SK-N-SH treated with all-trans-retinoic acid at 6 μM for 48 hours (cell line): ENCODE measurements around the gene FBXO3.

Experiments
- ATAC-seq: fragments of 200-7000 bp; cut with Tn5 transposase; 3 replicates; pipeline ENCODE4 v1.9.1; 2020; ENCODE audit warnings: mild to moderate bottlenecking, moderate library complexity
- ARNTL ChIP-seq: fragments of 450-650 bp; formaldehyde crosslinking; IDR thresholded peaks from 2 replicates; pipeline ENCODE4 v1.5.0; 2020; ENCODE audit warnings: low read depth, mild to moderate bottlenecking, moderate library complexity, borderline replicate concordance
- CSDC2 ChIP-seq: fragments of 250-450 bp; sonication (Bioruptor Pico); IDR thresholded peaks from 2 replicates; pipeline ENCODE4 v1.5.0; 2020; ENCODE audit warnings: mild to moderate bottlenecking, moderate library complexity
- ESRRG ChIP-seq: fragments of 250-450 bp; sonication (Bioruptor Pico); IDR thresholded peaks from 2 replicates; pipeline ENCODE4 v1.6.1; 2021; ENCODE audit warnings: mild to moderate bottlenecking
- GLIS3 ChIP-seq: fragments of 250-450 bp; sonication (Bioruptor Pico); IDR thresholded peaks from 2 replicates; pipeline ENCODE4 v1.5.0; 2020; ENCODE audit warnings: mild to moderate bottlenecking, moderate library complexity
- ISL1 ChIP-seq: fragments of 250-450 bp; sonication (Bioruptor Pico); IDR thresholded peaks from 2 replicates; pipeline ENCODE4 v2.1.2; 2022; ENCODE audit warnings: mild to moderate bottlenecking, moderate library complexity
- OSR1 ChIP-seq: fragments of 250-450 bp; sonication (Bioruptor Pico); IDR thresholded peaks from 2 replicates; pipeline ENCODE4 v1.8.0; 2022; ENCODE audit warnings: moderate library complexity, mild to moderate bottlenecking, inconsistent platforms
- PPARA ChIP-seq: fragments of 250-450 bp; sonication (Bioruptor Pico); IDR thresholded peaks from 2 replicates; pipeline ENCODE4 v1.5.0; 2020; ENCODE audit warnings: mild to moderate bottlenecking, borderline replicate concordance
- SNAI2 ChIP-seq: fragments of 250-450 bp; sonication (Bioruptor Pico); IDR thresholded peaks from 2 replicates; pipeline ENCODE4 v1.5.0; 2020; ENCODE audit warnings: mild to moderate bottlenecking, moderate library complexity
- TCF4 ChIP-seq: fragments of 250-450 bp; sonication (Bioruptor Pico); IDR thresholded peaks from 2 replicates; pipeline ENCODE4 v1.8.0; 2021; ENCODE audit warnings: mild to moderate bottlenecking, moderate library complexity, borderline replicate concordance
- TOX ChIP-seq: fragments of 250-450 bp; sonication (Bioruptor Pico); IDR thresholded peaks from 2 replicates; pipeline ENCODE4 v1.8.0; 2021; ENCODE audit warnings: mild to moderate bottlenecking, moderate library complexity, borderline replicate concordance
- ZFP3 ChIP-seq: fragments of 250-450 bp; sonication (Bioruptor Pico); IDR thresholded peaks from 2 replicates; pipeline ENCODE4 v1.5.0; 2020; ENCODE audit warnings: mild to moderate bottlenecking, moderate library complexity
- ZFP30 ChIP-seq: fragments of 450-650 bp; formaldehyde crosslinking; IDR thresholded peaks from 2 replicates; pipeline ENCODE4 v1.5.0; 2022; ENCODE audit warnings: mild to moderate bottlenecking, moderate library complexity
- ZNF565 ChIP-seq: fragments of 450-650 bp; formaldehyde crosslinking; conservative IDR thresholded peaks from 2 replicates; pipeline ENCODE4 v1.5.0; 2020; ENCODE audit warnings: low read depth, mild to moderate bottlenecking, moderate library complexity
- ZNF8 ChIP-seq: fragments of 450-650 bp; formaldehyde crosslinking; IDR thresholded peaks from 2 replicates; pipeline ENCODE4 v1.5.0; 2020; ENCODE audit warnings: mild to moderate bottlenecking, moderate library complexity
- TF ChIP-seq, protein P1 (sequence below): fragments of 250-450 bp; sonication (Bioruptor Pico); IDR thresholded peaks from 2 replicates; pipeline ENCODE4 v1.5.0; 2020; ENCODE audit warnings: mild to moderate bottlenecking, moderate library complexity
- TF ChIP-seq, protein P2 (sequence below): fragments of 250-450 bp; sonication (Bioruptor Pico); IDR thresholded peaks from 2 replicates; pipeline ENCODE4 v1.5.1; 2020; ENCODE audit warnings: low read depth, mild to moderate bottlenecking, moderate library complexity
- TF ChIP-seq, protein P3 (sequence below): fragments of 250-450 bp; sonication (Bioruptor Pico); IDR thresholded peaks from 2 replicates; pipeline ENCODE4 v1.5.1; 2021; ENCODE audit warnings: mild to moderate bottlenecking, moderate library complexity
- TF ChIP-seq, protein P4 (sequence below): fragments of 250-450 bp; sonication (Bioruptor Pico); IDR thresholded peaks from 2 replicates; pipeline ENCODE4 v1.8.0; 2021; ENCODE audit warnings: low read depth, mild to moderate bottlenecking, moderate library complexity, borderline replicate concordance

The FBXO3 gene

DNA sequence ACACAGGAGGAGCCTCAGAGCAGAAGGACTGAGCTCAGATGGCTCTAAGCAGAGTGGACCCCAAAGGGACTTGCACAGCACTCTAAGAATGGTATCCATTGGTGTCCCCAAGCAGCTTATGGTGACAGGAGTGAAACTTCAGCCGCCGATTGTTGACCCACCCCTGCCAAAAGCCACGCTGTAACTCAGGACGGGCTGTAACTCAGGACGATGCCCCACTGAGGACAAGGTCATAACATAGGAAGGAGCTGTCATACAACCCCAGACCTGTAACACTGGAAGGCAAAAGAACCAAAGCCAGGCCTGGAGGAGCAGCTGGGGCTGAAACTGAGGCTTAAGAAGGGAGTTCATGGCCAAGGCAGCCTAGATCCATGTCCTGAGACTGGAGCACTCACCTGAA, 52.3 kb downstream of the FBXO3 start:
- TF ChIP-seq ZNF8 (CRISPR knock-in tag) (no peak), ZNF565 (CRISPR knock-in tag) (no peak), ZFP30 (no peak), TCF4 (no peak), ISL1 (CRISPR knock-in tag) (no peak), OSR1 (CRISPR knock-in tag) (no peak), ZFP3 (CRISPR knock-in tag) (no peak)
- TF ChIP-seq, protein P1, sequence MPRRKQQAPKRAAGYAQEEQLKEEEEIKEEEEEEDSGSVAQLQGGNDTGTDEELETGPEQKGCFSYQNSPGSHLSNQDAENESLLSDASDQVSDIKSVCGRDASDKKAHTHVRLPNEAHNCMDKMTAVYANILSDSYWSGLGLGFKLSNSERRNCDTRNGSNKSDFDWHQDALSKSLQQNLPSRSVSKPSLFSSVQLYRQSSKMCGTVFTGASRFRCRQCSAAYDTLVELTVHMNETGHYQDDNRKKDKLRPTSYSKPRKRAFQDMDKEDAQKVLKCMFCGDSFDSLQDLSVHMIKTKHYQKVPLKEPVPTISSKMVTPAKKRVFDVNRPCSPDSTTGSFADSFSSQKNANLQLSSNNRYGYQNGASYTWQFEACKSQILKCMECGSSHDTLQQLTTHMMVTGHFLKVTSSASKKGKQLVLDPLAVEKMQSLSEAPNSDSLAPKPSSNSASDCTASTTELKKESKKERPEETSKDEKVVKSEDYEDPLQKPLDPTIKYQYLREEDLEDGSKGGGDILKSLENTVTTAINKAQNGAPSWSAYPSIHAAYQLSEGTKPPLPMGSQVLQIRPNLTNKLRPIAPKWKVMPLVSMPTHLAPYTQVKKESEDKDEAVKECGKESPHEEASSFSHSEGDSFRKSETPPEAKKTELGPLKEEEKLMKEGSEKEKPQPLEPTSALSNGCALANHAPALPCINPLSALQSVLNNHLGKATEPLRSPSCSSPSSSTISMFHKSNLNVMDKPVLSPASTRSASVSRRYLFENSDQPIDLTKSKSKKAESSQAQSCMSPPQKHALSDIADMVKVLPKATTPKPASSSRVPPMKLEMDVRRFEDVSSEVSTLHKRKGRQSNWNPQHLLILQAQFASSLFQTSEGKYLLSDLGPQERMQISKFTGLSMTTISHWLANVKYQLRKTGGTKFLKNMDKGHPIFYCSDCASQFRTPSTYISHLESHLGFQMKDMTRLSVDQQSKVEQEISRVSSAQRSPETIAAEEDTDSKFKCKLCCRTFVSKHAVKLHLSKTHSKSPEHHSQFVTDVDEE = no peak
- TF ChIP-seq, protein P2, sequence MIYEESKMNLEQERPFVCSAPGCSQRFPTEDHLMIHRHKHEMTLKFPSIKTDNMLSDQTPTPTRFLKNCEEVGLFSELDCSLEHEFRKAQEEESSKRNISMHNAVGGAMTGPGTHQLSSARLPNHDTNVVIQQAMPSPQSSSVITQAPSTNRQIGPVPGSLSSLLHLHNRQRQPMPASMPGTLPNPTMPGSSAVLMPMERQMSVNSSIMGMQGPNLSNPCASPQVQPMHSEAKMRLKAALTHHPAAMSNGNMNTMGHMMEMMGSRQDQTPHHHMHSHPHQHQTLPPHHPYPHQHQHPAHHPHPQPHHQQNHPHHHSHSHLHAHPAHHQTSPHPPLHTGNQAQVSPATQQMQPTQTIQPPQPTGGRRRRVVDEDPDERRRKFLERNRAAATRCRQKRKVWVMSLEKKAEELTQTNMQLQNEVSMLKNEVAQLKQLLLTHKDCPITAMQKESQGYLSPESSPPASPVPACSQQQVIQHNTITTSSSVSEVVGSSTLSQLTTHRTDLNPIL (CRISPR knock-in tag) = no peak
- ATAC-seq = no peak

DNA sequence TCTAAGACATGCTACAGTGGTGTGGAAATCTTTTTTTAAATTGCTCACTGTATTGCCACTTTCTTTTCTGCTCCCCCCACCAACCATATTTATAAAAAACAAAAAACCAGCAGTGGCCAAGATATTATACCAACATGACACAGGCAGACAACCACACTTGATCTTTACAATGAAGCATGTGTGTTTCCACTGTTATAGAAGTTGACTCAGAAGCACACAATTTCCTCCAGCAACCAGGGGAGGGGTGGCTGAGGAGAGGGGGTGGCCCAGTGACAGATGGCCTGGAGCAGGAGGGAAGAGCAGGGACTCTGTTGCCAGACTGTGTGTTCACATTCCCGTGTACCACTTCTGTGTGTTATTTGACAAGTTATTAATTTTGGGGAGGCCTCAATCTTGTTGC, 52.9 kb downstream of the FBXO3 start:
- TF ChIP-seq, protein P2 (CRISPR knock-in tag) = 0 out of 2 replicates have a peak, but pooled peaks have one; percentile 16
- TF ChIP-seq ZFP3 (CRISPR knock-in tag) (0 out of 2 replicates have a peak, but pooled peaks have one; percentile 14), ESRRG (no peak), ARNTL (CRISPR knock-in tag) (no peak)
- TF ChIP-seq, all 23 proteins: peak for 2
- ATAC-seq = peak; percentile 36

DNA sequence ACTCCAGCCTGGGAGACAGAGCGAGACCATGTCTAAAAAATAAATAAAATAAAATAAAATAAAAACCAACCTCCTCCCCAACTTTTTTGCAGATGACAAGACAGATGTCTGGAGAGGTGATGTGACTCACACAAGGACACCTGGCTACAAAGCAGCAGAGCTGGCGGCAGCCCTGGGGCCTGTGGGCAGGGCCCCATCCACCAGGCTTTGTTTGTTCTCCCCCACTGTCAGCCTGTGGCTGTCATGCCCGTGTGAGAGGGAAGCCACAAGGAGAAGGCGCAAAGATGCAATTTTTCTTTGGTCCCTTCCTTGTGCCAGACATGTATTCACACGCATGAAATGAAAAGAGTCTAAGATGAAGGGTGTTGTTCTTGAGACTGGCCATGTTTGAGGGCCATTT, 54.7 kb downstream of the FBXO3 start:
- TF ChIP-seq ARNTL (CRISPR knock-in tag) (no peak), ZFP3 (CRISPR knock-in tag) (no peak), GLIS3 (CRISPR knock-in tag) (no peak), TOX (CRISPR knock-in tag) (no peak), ZNF8 (CRISPR knock-in tag) (no peak), OSR1 (CRISPR knock-in tag) (no peak), PPARA (no peak), TCF4 (no peak)
- TF ChIP-seq, protein P1 = no peak
- TF ChIP-seq, protein P3, sequence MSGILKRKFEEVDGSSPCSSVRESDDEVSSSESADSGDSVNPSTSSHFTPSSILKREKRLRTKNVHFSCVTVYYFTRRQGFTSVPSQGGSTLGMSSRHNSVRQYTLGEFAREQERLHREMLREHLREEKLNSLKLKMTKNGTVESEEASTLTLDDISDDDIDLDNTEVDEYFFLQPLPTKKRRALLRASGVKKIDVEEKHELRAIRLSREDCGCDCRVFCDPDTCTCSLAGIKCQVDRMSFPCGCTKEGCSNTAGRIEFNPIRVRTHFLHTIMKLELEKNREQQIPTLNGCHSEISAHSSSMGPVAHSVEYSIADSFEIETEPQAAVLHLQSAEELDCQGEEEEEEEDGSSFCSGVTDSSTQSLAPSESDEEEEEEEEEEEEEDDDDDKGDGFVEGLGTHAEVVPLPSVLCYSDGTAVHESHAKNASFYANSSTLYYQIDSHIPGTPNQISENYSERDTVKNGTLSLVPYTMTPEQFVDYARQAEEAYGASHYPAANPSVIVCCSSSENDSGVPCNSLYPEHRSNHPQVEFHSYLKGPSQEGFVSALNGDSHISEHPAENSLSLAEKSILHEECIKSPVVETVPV (CRISPR knock-in tag) = no peak
- TF ChIP-seq, protein P2 (CRISPR knock-in tag) = no peak
- ATAC-seq = no peak

DNA sequence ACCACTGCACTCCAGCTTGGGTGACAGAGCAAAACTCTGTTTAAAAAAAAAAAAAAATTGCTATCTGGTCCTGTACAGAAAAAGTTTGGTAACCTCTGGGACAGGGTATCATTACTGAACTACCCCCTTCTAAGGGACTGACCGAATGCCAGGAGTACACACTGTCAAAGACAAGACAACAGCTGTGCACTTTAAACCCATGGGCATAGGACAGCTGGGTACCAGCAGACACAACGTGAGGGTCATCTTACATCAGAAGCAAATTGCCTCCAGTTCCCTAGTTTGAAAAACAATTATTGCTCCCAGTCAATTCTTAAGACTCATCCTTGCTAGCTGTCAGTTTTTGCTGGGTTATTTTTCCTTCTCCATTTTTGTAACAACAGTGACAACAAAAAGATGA, 55.9 kb downstream of the FBXO3 start:
- ATAC-seq = no peak
- TF ChIP-seq ZNF8 (CRISPR knock-in tag) = no peak
- TF ChIP-seq, protein P4, sequence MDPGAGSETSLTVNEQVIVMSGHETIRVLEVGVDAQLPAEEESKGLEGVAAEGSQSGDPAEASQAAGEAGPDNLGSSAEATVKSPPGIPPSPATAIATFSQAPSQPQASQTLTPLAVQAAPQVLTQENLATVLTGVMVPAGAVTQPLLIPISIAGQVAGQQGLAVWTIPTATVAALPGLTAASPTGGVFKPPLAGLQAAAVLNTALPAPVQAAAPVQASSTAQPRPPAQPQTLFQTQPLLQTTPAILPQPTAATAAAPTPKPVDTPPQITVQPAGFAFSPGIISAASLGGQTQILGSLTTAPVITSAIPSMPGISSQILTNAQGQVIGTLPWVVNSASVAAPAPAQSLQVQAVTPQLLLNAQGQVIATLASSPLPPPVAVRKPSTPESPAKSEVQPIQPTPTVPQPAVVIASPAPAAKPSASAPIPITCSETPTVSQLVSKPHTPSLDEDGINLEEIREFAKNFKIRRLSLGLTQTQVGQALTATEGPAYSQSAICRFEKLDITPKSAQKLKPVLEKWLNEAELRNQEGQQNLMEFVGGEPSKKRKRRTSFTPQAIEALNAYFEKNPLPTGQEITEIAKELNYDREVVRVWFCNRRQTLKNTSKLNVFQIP = no peak
- TF ChIP-seq GLIS3 (CRISPR knock-in tag) = no peak
- no peak for TF ChIP-seq ARNTL (CRISPR knock-in tag)
- no peak for TF ChIP-seq CSDC2 (CRISPR knock-in tag)
- no peak for TF ChIP-seq ESRRG
- TF ChIP-seq, protein P1 = no peak
- TF ChIP-seq SNAI2 (CRISPR knock-in tag) = no peak
